GM10266 (cell line): ENCODE data around the gene ATXN1.

ENCODE experiments used
- DNase-seq: peaks from one replicate; pipeline ENCODE4 v3.0.0; 2012; ENCODE audit errors: extremely low spot score
- TF ChIP-seq, protein P1 (sequence below): IDR thresholded peaks from 2 replicates; pipeline ENCODE4 v1.5.1; 2012; ENCODE audit warnings: mild to moderate bottlenecking, low read depth; ENCODE audit not compliant: control insufficient read depth, insufficient read depth; ENCODE audit errors: missing control alignments

ATXN1 gene

DNA sequence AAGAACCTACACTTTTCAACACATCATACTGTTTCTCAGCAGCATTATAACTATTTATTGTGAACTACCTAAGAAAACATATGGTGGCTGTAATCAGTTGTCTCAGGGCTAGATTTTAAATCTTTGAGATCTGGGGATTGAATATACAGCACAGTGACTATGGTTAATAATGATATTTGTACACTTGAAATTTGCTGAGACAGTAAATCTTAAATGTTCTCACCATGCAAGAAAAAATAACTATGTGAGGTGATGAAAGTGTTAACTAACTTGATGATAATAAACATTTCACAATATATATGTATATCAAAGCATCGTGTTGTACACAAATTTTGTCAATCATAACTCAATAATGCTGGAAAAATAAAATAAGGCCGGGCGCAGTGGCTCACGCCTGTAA lies 113.8 kb downstream of the ATXN1 start:
- no peak for DNase-seq
- TF ChIP-seq, protein P1, sequence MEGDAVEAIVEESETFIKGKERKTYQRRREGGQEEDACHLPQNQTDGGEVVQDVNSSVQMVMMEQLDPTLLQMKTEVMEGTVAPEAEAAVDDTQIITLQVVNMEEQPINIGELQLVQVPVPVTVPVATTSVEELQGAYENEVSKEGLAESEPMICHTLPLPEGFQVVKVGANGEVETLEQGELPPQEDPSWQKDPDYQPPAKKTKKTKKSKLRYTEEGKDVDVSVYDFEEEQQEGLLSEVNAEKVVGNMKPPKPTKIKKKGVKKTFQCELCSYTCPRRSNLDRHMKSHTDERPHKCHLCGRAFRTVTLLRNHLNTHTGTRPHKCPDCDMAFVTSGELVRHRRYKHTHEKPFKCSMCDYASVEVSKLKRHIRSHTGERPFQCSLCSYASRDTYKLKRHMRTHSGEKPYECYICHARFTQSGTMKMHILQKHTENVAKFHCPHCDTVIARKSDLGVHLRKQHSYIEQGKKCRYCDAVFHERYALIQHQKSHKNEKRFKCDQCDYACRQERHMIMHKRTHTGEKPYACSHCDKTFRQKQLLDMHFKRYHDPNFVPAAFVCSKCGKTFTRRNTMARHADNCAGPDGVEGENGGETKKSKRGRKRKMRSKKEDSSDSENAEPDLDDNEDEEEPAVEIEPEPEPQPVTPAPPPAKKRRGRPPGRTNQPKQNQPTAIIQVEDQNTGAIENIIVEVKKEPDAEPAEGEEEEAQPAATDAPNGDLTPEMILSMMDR: no peak

DNA sequence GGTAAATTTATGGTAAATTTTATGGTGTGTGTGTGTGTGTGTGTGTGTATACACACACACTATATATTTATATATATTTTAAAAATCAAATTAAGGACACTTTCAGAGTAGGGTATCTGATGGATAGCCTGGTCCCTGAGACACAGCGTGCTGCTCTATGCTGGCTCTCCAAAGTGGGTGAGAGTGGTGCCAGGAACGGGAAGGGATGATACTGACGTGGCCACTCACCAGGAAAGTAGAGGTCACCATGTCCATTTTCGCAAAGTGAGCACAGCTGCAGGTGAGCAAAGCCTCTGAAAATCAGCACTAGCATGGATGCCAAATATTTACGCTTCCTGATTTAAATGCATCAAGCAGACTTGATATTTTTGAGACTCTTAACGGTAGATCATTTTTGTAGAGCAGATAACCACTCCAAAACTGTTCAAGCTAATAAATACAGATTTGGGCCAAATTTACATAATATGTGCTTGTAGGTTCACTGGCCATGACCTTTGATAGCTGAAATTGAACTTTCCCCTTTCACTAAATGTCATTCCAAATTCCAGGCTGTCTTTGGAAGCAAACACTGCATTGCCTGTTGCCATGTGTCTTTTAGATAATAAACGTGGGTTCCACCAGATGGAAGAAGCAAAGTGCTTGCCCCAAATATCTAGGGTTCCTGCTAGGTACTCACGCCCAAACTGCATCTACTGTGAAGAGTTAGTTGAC lies 116.6 kb downstream of the ATXN1 start:
- TF ChIP-seq, protein P1: no peak
- no peak for DNase-seq

DNA sequence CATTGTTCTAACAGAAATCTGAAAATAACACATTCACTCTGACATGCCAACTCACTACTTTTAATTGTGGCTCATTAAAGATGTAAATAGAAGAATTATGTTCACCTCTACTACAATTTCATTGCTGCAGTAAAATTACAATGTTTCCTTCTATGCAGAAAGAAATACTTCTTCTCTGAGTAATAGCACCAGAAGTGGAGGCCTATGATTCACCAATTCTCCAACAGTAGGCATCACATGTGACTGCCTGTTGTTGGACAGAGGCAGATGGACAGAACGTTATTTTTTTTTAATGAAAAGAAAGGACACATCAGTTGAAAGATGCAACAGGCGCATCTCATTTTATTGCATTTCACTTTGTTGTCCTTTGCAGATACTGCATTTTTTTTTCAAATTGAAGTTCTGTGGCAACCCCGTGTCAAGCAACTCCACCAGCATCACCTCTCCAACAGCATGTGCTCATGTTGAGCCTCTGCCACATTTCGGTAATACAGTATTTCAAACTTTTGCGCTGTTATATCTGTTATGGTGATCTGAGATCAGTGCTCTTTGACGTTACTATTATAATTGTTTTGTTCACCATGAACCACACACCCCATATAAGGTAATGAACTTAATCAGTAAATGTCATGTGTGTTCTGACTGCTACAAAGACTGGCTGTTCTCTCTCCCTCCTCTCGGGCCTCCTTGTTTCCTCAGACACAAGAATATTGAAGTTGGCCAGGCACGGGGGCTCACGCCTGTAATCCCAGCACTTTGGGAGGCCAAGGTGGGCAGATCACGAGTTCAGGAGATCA lies 121.4 kb downstream of the ATXN1 start:
- DNase-seq: no peak
- TF ChIP-seq, protein P1: no peak

DNA sequence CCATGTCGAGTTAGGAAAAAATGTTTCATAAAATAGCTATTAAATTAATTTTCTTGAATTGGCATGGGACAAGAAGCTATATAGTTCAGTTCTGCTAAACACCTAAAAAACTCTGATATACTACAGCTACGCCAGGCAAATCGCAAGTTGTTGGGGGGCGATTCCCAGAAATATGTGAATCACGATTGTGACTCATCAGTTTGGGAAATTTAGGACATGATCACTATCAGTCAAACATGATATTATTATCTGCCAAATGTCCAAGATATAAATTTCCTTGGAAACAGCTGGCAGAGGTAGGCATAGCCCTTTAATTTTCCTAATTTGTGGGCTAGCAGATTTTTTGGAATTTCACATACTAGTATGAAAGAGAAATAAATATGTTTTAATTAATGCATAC lies 123.6 kb downstream of the ATXN1 start:
- DNase-seq: no peak
- TF ChIP-seq, protein P1: no peak

DNA sequence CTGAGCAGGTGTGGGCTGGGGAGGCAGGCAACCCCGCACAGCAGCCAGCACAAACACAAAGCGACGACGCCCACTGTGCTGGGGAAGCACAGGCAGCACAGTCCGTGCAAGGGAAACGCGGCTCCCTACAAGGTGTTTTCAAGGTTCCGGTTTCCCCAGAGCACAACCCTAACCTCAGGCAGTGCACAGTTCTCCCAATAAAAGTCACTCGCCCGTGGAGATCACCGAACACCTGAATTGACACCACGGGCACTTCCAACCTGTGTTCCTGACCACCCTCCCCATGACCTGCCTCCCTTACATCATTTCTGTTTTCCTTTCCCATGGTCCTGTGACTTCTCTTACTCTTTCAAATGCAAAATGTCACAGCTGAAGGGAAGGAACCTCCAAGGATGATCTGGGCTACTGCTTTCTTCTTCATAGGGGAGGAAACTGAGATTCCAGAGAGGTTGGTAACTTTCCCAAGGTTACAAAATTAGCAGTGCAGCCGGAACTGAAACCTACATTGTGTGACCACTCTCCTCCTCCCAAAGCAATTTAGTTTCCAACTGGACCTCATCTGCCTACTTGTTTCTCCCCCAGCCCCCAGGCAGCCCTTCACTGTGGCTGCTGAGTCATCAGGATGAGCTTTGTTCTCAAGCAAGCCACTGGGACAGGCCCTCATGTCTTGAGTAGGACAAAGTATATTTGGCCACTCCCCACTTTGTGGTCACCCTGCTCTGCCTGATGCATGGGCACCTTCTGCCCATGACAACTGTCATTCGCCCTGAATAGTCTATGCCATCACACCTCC lies 125.3 kb downstream of the ATXN1 start:
- TF ChIP-seq, protein P1: no peak
- DNase-seq: peak; percentile 37

DNA sequence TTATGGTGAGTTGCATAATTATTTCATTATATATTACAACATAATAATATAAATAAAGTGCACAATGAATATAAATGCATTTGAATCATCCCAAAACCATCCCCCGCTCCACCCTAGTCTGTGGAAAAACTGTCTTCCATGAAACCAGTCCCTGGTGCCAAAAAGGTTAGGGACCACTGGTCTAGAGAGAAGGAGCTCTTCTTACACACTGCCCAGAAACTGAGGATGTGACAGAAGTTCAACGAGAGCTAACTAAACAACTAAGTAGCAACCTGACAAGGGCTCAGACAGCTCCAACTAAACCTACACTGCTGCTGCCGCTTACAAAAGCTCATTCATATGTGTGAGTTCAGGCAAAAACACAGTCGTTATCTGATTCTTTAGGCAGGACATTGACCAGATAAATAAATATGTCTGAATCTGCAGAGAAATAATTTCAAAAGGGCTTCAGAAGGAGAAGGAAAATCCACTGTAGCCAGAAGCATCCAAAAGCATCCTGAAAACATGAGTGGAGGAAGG lies 125.9 kb downstream of the ATXN1 start:
- TF ChIP-seq, protein P1: no peak

More for the DNA sequence above, 125.9 kb downstream of the ATXN1 start:
- no peak for DNase-seq
